ENCODE data around the gene STATH. TPM values are rescaled to one million over a fixed set of nuclear protein-coding genes. Genes with fewer than 3 reads are reported as not detected.
A peak's percentile ranks its signal among the peaks of the same experiment; 100 is the strongest.
"Not testable (repeated sequence)": the region's sequence is repeated elsewhere in the genome, so short reads cannot be mapped to it uniquely, and the experiment has no call there.

Gene STATH
- total RNA-seq, 1 donor from 2014 or later: not detected

- Mint-ChIP-seq H3K4me1 (ENCODE audit: low read depth, unreplicated experiment) (no peaks in the 10 kb centered on the region), H3K4me3 (ENCODE audit: unreplicated experiment) (no peak overlapping the region), H3K27ac (ENCODE audit: unreplicated experiment) (no peak overlapping the region), H3K27me3 (ENCODE audit: unreplicated experiment) (no peaks in the 10 kb centered on the region), H3K36me3 (ENCODE audit: unreplicated experiment) (no peaks in the 10 kb centered on the region), H3K9me3 (ENCODE audit: unreplicated experiment) (no peaks in the 10 kb centered on the region)
- DNase-seq: no peak
- TF ChIP-seq, protein P1, sequence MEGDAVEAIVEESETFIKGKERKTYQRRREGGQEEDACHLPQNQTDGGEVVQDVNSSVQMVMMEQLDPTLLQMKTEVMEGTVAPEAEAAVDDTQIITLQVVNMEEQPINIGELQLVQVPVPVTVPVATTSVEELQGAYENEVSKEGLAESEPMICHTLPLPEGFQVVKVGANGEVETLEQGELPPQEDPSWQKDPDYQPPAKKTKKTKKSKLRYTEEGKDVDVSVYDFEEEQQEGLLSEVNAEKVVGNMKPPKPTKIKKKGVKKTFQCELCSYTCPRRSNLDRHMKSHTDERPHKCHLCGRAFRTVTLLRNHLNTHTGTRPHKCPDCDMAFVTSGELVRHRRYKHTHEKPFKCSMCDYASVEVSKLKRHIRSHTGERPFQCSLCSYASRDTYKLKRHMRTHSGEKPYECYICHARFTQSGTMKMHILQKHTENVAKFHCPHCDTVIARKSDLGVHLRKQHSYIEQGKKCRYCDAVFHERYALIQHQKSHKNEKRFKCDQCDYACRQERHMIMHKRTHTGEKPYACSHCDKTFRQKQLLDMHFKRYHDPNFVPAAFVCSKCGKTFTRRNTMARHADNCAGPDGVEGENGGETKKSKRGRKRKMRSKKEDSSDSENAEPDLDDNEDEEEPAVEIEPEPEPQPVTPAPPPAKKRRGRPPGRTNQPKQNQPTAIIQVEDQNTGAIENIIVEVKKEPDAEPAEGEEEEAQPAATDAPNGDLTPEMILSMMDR (IDR thresholded peaks at IDR 0.05; ENCODE audit: partially characterized antibody, unreplicated experiment): no peak
Observed at GRCh38 chr4:70023218-70023617, 27.5 kb downstream of the STATH start.

- peak; percentile 16 for DNase-seq
- H3K4me3 Mint-ChIP-seq (ENCODE audit: unreplicated experiment): no peak overlapping the region
- H3K27me3 Mint-ChIP-seq (ENCODE audit: unreplicated experiment): no peaks in the 10 kb centered on the region
- no peaks in the 10 kb centered on the region for H3K4me1 Mint-ChIP-seq (ENCODE audit: low read depth, unreplicated experiment)
- H3K27ac Mint-ChIP-seq (ENCODE audit: unreplicated experiment): no peak overlapping the region
- TF ChIP-seq, protein P1 (IDR thresholded peaks at IDR 0.05; ENCODE audit: partially characterized antibody, unreplicated experiment): no peak
- H3K9me3 Mint-ChIP-seq (ENCODE audit: unreplicated experiment): no peaks in the 10 kb centered on the region
- H3K36me3 Mint-ChIP-seq (ENCODE audit: unreplicated experiment): no peaks in the 10 kb centered on the region
Observed at GRCh38 chr4:70027011-70027410, 31.2 kb downstream of the STATH start.

- DNase-seq; H3K27ac Mint-ChIP-seq (ENCODE audit: unreplicated experiment); H3K36me3 Mint-ChIP-seq (ENCODE audit: unreplicated experiment); H3K9me3 Mint-ChIP-seq (ENCODE audit: unreplicated experiment); H3K4me1 Mint-ChIP-seq (ENCODE audit: low read depth, unreplicated experiment); H3K4me3 Mint-ChIP-seq (ENCODE audit: unreplicated experiment); H3K27me3 Mint-ChIP-seq (ENCODE audit: unreplicated experiment): not testable (repeated sequence)
Observed at GRCh38 chr4:70028159-70028558, 32.4 kb downstream of the STATH start, which contains the start of gene HTN3. Gene HTN3, plus strand, starts transcription at chr4:70028459. Its CDS starts 2,282 bp downstream, at chr4:70030741.

GRCh38 chr4:70037559-70037958 lies 41.8 kb downstream of the STATH start:
- not testable (repeated sequence) for H3K9me3 Mint-ChIP-seq (ENCODE audit: unreplicated experiment); H3K27me3 Mint-ChIP-seq (ENCODE audit: unreplicated experiment); H3K4me3 Mint-ChIP-seq (ENCODE audit: unreplicated experiment); H3K4me1 Mint-ChIP-seq (ENCODE audit: low read depth, unreplicated experiment); DNase-seq; H3K27ac Mint-ChIP-seq (ENCODE audit: unreplicated experiment)
- H3K36me3 Mint-ChIP-seq (ENCODE audit: unreplicated experiment): peaks cover 10% of the 10 kb centered on the region

DNA sequence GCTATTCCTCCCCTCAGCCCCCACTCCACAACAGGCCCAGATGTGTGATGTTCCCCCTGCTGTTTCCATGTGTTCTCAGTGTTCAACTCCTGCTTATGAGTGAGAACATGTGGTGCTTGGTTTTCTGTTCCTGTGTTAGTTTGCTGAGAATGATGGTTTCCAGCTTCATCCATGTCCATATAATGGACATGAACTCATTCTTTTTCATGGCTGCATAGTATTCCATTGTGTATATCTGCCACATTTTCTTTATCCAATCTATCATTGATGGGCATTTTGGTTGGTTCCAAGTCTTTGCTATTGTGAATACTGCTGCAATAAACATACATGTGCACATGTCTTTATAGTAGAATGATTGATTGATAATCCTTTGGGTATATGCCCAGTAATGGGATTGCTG lies 44.2 kb downstream of the STATH start:
- H3K9me3 Mint-ChIP-seq (ENCODE audit: unreplicated experiment); H3K27ac Mint-ChIP-seq (ENCODE audit: unreplicated experiment); H3K27me3 Mint-ChIP-seq (ENCODE audit: unreplicated experiment); H3K4me3 Mint-ChIP-seq (ENCODE audit: unreplicated experiment); H3K36me3 Mint-ChIP-seq (ENCODE audit: unreplicated experiment); H3K4me1 Mint-ChIP-seq (ENCODE audit: low read depth, unreplicated experiment); DNase-seq: not testable (repeated sequence)

- H3K27ac Mint-ChIP-seq (ENCODE audit: unreplicated experiment): no peak overlapping the region
- DNase-seq: no peak
- TF ChIP-seq, protein P1 (IDR thresholded peaks at IDR 0.05; ENCODE audit: partially characterized antibody, unreplicated experiment): no peak
- peaks cover 12% of the 10 kb centered on the region for H3K4me1 Mint-ChIP-seq (ENCODE audit: low read depth, unreplicated experiment)
- peaks cover 12% of the 10 kb centered on the region for H3K9me3 Mint-ChIP-seq (ENCODE audit: unreplicated experiment)
- no peaks in the 10 kb centered on the region for H3K27me3 Mint-ChIP-seq (ENCODE audit: unreplicated experiment)
- no peaks in the 10 kb centered on the region for H3K36me3 Mint-ChIP-seq (ENCODE audit: unreplicated experiment)
- H3K4me3 Mint-ChIP-seq (ENCODE audit: unreplicated experiment): no peak overlapping the region
Observed at GRCh38 chr4:70041652-70042286, 46.0 kb downstream of the STATH start.

GRCh38 chr4:70050138-70050537 lies 54.4 kb downstream of the STATH start, which contains the start of gene HTN1:
Gene HTN1, plus strand, starts transcription at chr4:70050438. Its CDS starts 2,639 bp downstream, at chr4:70053077.
- H3K4me1 Mint-ChIP-seq (ENCODE audit: low read depth, unreplicated experiment): peaks cover 10% of the 10 kb centered on the region

More at GRCh38 chr4:70050138-70050537, 54.4 kb downstream of the STATH start, which contains the start of gene HTN1:
- not testable (repeated sequence) for DNase-seq; H3K27me3 Mint-ChIP-seq (ENCODE audit: unreplicated experiment); H3K27ac Mint-ChIP-seq (ENCODE audit: unreplicated experiment); H3K9me3 Mint-ChIP-seq (ENCODE audit: unreplicated experiment); H3K36me3 Mint-ChIP-seq (ENCODE audit: unreplicated experiment); H3K4me3 Mint-ChIP-seq (ENCODE audit: unreplicated experiment)
